SIG-M5 (cell line): ENCODE measurements around the gene GYG2.

Experiments
- DNase-seq: peaks from one replicate; lab custom pipeline; 2025; lab: John Stamatoyannopoulos, UW

The GYG2 gene

GRCh38 chrX:2817036-2817435 lies 11.7 kb upstream of the GYG2 start:
- no peak for DNase-seq

GRCh38 chrX:2819345-2820135 lies 9.2 kb upstream of the GYG2 start:
- no peak for DNase-seq

- DNase-seq = no peak
These were observed 8.5 kb upstream of the GYG2 start for GRCh38 chrX:2820136-2820771.

- DNase-seq = no peak
These were observed 4.8 kb upstream of the GYG2 start for GRCh38 chrX:2823795-2824386.

- DNase-seq = no peak
These were observed 3.8 kb upstream of the GYG2 start for GRCh38 chrX:2824886-2825285.

GRCh38 chrX:2828959-2829411 lies 255 bp downstream of the GYG2 start:
- DNase-seq = no peak

GRCh38 chrX:2829469-2830246 lies 928 bp downstream of the GYG2 start:
- DNase-seq = no peak

- DNase-seq = no peak
These were observed 2.9 kb downstream of the GYG2 start for GRCh38 chrX:2831471-2832228.

GRCh38 chrX:2837961-2838360 lies 9.2 kb downstream of the GYG2 start:
- DNase-seq = no peak

GRCh38 chrX:2840961-2841360 lies 12.2 kb downstream of the GYG2 start:
- no peak for DNase-seq

- no peak for DNase-seq
These were observed 12.8 kb downstream of the GYG2 start for GRCh38 chrX:2841537-2841936.

- DNase-seq = no peak
These were observed 18.3 kb downstream of the GYG2 start for GRCh38 chrX:2846992-2847391.

- no peak for DNase-seq
These were observed 20.2 kb downstream of the GYG2 start for GRCh38 chrX:2848871-2849301.

GRCh38 chrX:2854918-2855317 lies 26.2 kb downstream of the GYG2 start:
- no peak for DNase-seq

- DNase-seq = no peak
These were observed 27.0 kb downstream of the GYG2 start for GRCh38 chrX:2855761-2856160.

GRCh38 chrX:2857566-2857965 lies 28.8 kb downstream of the GYG2 start:
- no peak for DNase-seq

GRCh38 chrX:2859197-2859797 lies 30.6 kb downstream of the GYG2 start:
- DNase-seq = no peak

- no peak for DNase-seq
These were observed 33.7 kb downstream of the GYG2 start for GRCh38 chrX:2862404-2862803.

GRCh38 chrX:2863646-2864045 lies 34.9 kb downstream of the GYG2 start:
- no peak for DNase-seq

GRCh38 chrX:2867206-2867605 lies 38.5 kb downstream of the GYG2 start:
- no peak for DNase-seq

- DNase-seq = no peak
These were observed 41.9 kb downstream of the GYG2 start for GRCh38 chrX:2870650-2871049.
